NCI-H1694 (cell line): ENCODE measurements around the gene TBC1D10B.
"Not testable (repeated sequence)": the region's sequence is repeated elsewhere in the genome, so short reads cannot be mapped to it uniquely, and the experiment has no call there.

Experiments
- DNase-seq: peaks from one replicate; lab custom pipeline; 2025; lab: John Stamatoyannopoulos, UW

The TBC1D10B gene

GRCh38 chr16:30335028-30335597, 35.2 kb downstream of the TBC1D10B start:
- peak; percentile 11 for DNase-seq

- peak; percentile 11 for DNase-seq
Measured at GRCh38 chr16:30334473-30334989, 35.8 kb downstream of the TBC1D10B start.

DNA sequence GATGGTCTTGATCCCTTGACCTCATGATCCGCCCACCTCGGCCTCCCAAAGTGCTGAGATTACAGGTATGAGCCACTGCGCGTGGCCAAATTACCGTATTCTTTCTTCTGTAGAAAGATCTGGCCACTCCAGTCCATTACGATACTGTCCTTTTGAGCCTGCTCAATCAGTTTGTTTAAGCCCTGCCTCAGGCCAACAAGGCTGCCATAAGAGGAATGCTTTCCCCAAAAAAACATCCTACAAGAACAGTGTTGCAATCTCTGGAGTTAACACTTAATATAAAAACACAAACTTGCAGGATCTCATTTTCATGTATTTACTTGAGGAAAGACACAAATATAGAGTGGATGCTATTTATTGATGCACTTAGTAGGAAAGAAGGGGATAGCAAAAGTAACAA, 46.1 kb downstream of the TBC1D10B start:
- DNase-seq: not testable (repeated sequence)

GRCh38 chr16:30318647-30319046, 51.6 kb downstream of the TBC1D10B start:
- not testable (repeated sequence) for DNase-seq

DNA sequence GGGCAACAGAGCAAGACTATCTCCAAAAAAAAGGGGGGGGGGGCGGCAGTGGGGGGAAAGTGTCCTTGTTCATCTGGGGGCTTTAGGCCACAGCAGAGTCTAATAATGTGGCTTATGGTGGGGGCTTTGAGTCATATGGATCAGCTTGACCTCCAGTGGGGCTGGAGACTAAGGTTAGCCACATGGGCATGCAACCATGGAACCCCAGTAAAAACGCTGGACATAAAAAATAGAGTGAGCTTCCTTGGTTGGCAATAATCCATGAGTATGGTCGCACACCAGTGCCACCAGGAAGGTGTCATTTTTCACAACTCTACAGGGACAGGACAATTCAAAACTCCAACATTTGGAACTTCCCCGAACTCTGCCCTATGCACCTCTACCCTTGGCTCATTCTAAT, 59.4 kb downstream of the TBC1D10B start:
- not testable (repeated sequence) for DNase-seq

GRCh38 chr16:30309255-30309654, 61.0 kb downstream of the TBC1D10B start:
- not testable (repeated sequence) for DNase-seq
